K562 (cell line): ENCODE measurements around the gene SLC2A4. TPM values are rescaled to one million over a fixed set of nuclear protein-coding genes. Genes with fewer than 3 reads are reported as not detected.

Source experiments
- ATF4 ChIP-seq: fragments of 450-650 bp; formaldehyde crosslinking; IDR thresholded peaks from 2 replicates; pipeline ENCODE4 v1.4.0; 2022; ENCODE audit warnings: mild to moderate bottlenecking, moderate library complexity
- CHD7 ChIP-seq: fragments of 200-600 bp; sonication (generic); IDR thresholded peaks from one replicate; pipeline ENCODE4 v1.6.1; 2012; ENCODE audit warnings: mild to moderate bottlenecking, low read depth, low read length, inconsistent platforms
- ETV1 ChIP-seq: fragments of 450-650 bp; conservative IDR thresholded peaks from 2 replicates; pipeline ENCODE4 v1.6.1; 2016; ENCODE audit warnings: missing genetic modification characterization, control low read depth, low read depth, missing compliant biosample characterization
- HNRNPLL ChIP-seq: fragments of 200-400 bp; formaldehyde crosslinking; IDR thresholded peaks from 2 replicates; pipeline ENCODE4 v1.6.1; 2017; ENCODE audit warnings: low read length, low read depth, mild to moderate bottlenecking; ENCODE audit not compliant: poor library complexity, severe bottlenecking
- MAFG ChIP-seq: fragments of 450-650 bp; conservative IDR thresholded peaks from 2 replicates; pipeline ENCODE4 v1.6.1; 2016; ENCODE audit warnings: missing genetic modification characterization, missing compliant biosample characterization
- MAFK ChIP-seq: IDR thresholded peaks from 2 replicates; pipeline ENCODE4 v1.6.1; 2011; ENCODE audit warnings: low read length, improper control_type of control experiment
- MBD2 ChIP-seq: sonication (generic); IDR thresholded peaks from 2 replicates; pipeline ENCODE4 v1.6.1; 2016; ENCODE audit warnings: low read depth, borderline replicate concordance
- NCOA6 ChIP-seq: fragments of 450-650 bp; IDR thresholded peaks from 2 replicates; pipeline ENCODE4 v1.6.1; 2017; ENCODE audit warnings: mild to moderate bottlenecking
- POLR3G ChIP-seq: IDR thresholded peaks from 2 replicates; pipeline ENCODE4 v1.6.1; 2011; ENCODE audit not compliant: insufficient read length, insufficient replicate concordance; ENCODE audit errors: extremely low read depth
- RBM34 ChIP-seq: fragments of 200-400 bp; formaldehyde crosslinking; IDR thresholded peaks from 2 replicates; pipeline ENCODE4 v1.6.1; 2018; ENCODE audit warnings: low read length, borderline replicate concordance; ENCODE audit not compliant: insufficient read depth
- RCOR1 ChIP-seq, 2 experiments: IDR thresholded peaks; 2 replicates each; pipeline ENCODE4 v1.6.1; 2012; ENCODE audit warnings: low read depth in 2 of 2, low read length in 2 of 2, borderline replicate concordance in 1 of 2, improper control_type of control experiment in 1 of 2
- SRSF9 ChIP-seq: fragments of 200-400 bp; formaldehyde crosslinking; IDR thresholded peaks from 2 replicates; pipeline ENCODE4 v1.6.1; 2017; ENCODE audit warnings: low read depth, low read length, borderline replicate concordance
- ZNF324 ChIP-seq: fragments of 250-450 bp; sonication (Bioruptor Pico); IDR thresholded peaks from 2 replicates; pipeline ENCODE4 v1.4.0; 2020; ENCODE audit warnings: mild to moderate bottlenecking
- ZNF507 ChIP-seq: conservative IDR thresholded peaks from 2 replicates; pipeline ENCODE4 v1.6.1; 2017; ENCODE audit warnings: missing genetic modification characterization, missing compliant biosample characterization
- ZNF561 ChIP-seq: fragments of 450-650 bp; formaldehyde crosslinking; conservative IDR thresholded peaks from 2 replicates; pipeline ENCODE4 v1.4.0; 2020; ENCODE audit warnings: mild to moderate bottlenecking, moderate library complexity
- polyA plus RNA-seq, 8 experiments: library from polyadenylated mRNA; depleted of rRNA in 4 of 8; stranded (reverse) in 5 of 8; unstranded in 3 of 8; fragments of >200 nt; fragmentation: Nextera tagmentation in 2 of 8; fragmentation: Illumina TruSeq in 1 of 8; extraction: Ambion mirVana in 2 of 8; extraction: Trizol in 1 of 8; gene quantifications; 2 replicates each; pipeline versions ENCODE4 v1.2.1 to v1.2.3, GENCODE V29; 2011 to 2014; ENCODE audit warnings: inconsistent platforms in 1 of 8, missing spikeins in 1 of 8
- total RNA-seq, 7 experiments: library from RNA; depleted of rRNA in 6 of 7; stranded (reverse); fragments of >200 nt in 6 of 7; fragmentation: Illumina TruSeq in 2 of 7; extraction: Trizol in 2 of 7; gene quantifications; 2 replicates each; pipeline versions ENCODE4 v1.2.1 to v1.2.3, GENCODE V29; 2011 to 2021; ENCODE audit warnings: low replicate concordance in 1 of 7

Gene SLC2A4
- total and polyA plus RNA-seq, 9 of the 15 experiments (the other 6 are each of a cell fraction or from before 2014, with no cell fraction given) = 0.74 to 3.5 (median 1.6) TPM

GRCh38 chr17:7241783-7242716, 39.5 kb upstream of the SLC2A4 start, which contains the start of gene GABARAP (continued):
- TF ChIP-seq CHD7 (no peak), ETV1 (tag) (no peak), ZNF561 (CRISPR knock-in tag) (no peak), ZNF507 (tag) (no peak), MBD2 (0 out of 2 replicates have a peak, but pooled peaks have one; percentile 12), ATF4 (CRISPR knock-in tag) (no peak), MAFG (tag) (no peak), ZNF324 (CRISPR knock-in tag) (no peak), RBM34 (no peak), NCOA6 (no peak), MAFK (no peak), HNRNPLL (peak; percentile 99), RCOR1 (IDR thresholded peaks at IDR 0.05; ENCODE audit: borderline replicate concordance in 1 of 2, low read depth in 2 of 2, low read length in 2 of 2) (no peak), SRSF9 (no peak), POLR3G (no peak)
